RWPE1 (cell line): Measurements from ENCODE around the gene CCNG2.

Experiments used
- CTCF ChIA-PET: fragments of 350-600 bp; sonication (Branson Sonifier 250); formaldehyde crosslinking; extraction: SDS; loops from one replicate; lab custom pipeline; 2021; lab: Yijun Ruan, JAX
- POLR2A ChIA-PET: fragments of 400-600 bp; formaldehyde crosslinking; extraction: SDS; loops from one replicate; lab custom pipeline; 2020; ENCODE audit warnings: antibody characterized with exemption; ENCODE audit not compliant: low non-redundant PET; lab: Yijun Ruan, JAX
- DNase-seq: peaks from one replicate; pipeline ENCODE4 v3.0.0; 2012; ENCODE audit warnings: low spot score
- H3K27ac ChIP-seq: fragments of 450-650 bp; 2 replicates; pipeline ENCODE4 v1.5.1; 2017
- CTCF ChIP-seq: fragments of 450-650 bp; conservative IDR thresholded peaks from 2 replicates; pipeline ENCODE4 v1.5.1; 2017; ENCODE audit warnings: low read depth, mild to moderate bottlenecking

CCNG2 gene

GRCh38 chr4:77177199-77177598, 20.2 kb downstream of the CCNG2 start:
- no peak for DNase-seq
- ChIA-PET POLR2A (no interaction called here), CTCF (interaction anchor here (1.1 kb wide), 2 partner anchors 20 to 666 kb away, joined by 3 read pairs; no protein-coding TSS in a partner anchor)
- H3K27ac ChIP-seq, result no peak overlapping the region
- TF ChIP-seq CTCF, result no peak

- TF ChIP-seq CTCF, result no peak
- no peak for DNase-seq
- no peak overlapping the region for H3K27ac ChIP-seq
- ChIA-PET POLR2A (interaction anchor here (0.7 kb wide), 1 partner anchor 222 kb away, joined by 4 read pairs; no protein-coding TSS in a partner anchor), CTCF (no interaction called here)
These were observed 21.6 kb downstream of the CCNG2 start for GRCh38 chr4:77178560-77178959.

- ChIA-PET CTCF (interaction anchor here (0.5 to 0.7 kb wide), 2 partner anchors 11 to 120 kb away, joined by 3 read pairs; no protein-coding TSS in a partner anchor), POLR2A (no interaction called here)
- DNase-seq, result no peak
- H3K27ac ChIP-seq, result no peak overlapping the region
- no peak for TF ChIP-seq CTCF
These were observed 22.5 kb downstream of the CCNG2 start for GRCh38 chr4:77179519-77179918.

GRCh38 chr4:77181720-77182119, 24.7 kb downstream of the CCNG2 start:
- TF ChIP-seq CTCF, result no peak
- CTCF ChIA-PET, result interaction anchor here (0.6 kb wide), 1 partner anchor 14 kb away, joined by 3 read pairs; no protein-coding TSS in a partner anchor
- no peak overlapping the region for H3K27ac ChIP-seq
- no peak for DNase-seq
- POLR2A ChIA-PET, result no interaction called here

GRCh38 chr4:77183777-77184420, 26.9 kb downstream of the CCNG2 start:
- CTCF ChIA-PET, result interaction anchor here (0.6 kb wide), 1 partner anchor 1591 kb away, joined by 6 read pairs; no protein-coding TSS in a partner anchor
- POLR2A ChIA-PET, result no interaction called here
- H3K27ac ChIP-seq, result no peak overlapping the region
- DNase-seq, result no peak
- no peak for TF ChIP-seq CTCF

- CTCF ChIA-PET, result no interaction called here
- H3K27ac ChIP-seq, result no peak overlapping the region
- no peak for TF ChIP-seq CTCF
- POLR2A ChIA-PET, result no interaction called here
- no peak for DNase-seq
These were observed 28.0 kb downstream of the CCNG2 start for GRCh38 chr4:77184974-77185373.
